NK-92 (cell line): ENCODE data around the gene RBPJ.

Experiments used
- DNase-seq: peaks from one replicate; lab custom pipeline; 2025; ENCODE audit not compliant: unreplicated experiment; lab: John Stamatoyannopoulos, UW

The RBPJ gene

GRCh38 chr4:26412381-26413372 lies 91.9 kb downstream of the RBPJ start:
- DNase-seq, result no peak

- DNase-seq, result no peak
Observed at GRCh38 chr4:26413582-26413981, 92.8 kb downstream of the RBPJ start.

- DNase-seq, result no peak
Observed at GRCh38 chr4:26418107-26418506, 97.3 kb downstream of the RBPJ start.

GRCh38 chr4:26418850-26419249 lies 98.0 kb downstream of the RBPJ start:
- DNase-seq, result no peak

GRCh38 chr4:26420438-26420837 lies 99.6 kb downstream of the RBPJ start:
- no peak for DNase-seq

GRCh38 chr4:26420913-26421312 lies 100.1 kb downstream of the RBPJ start:
- DNase-seq, result no peak

GRCh38 chr4:26424153-26424552 lies 103.3 kb downstream of the RBPJ start:
- no peak for DNase-seq

GRCh38 chr4:26424838-26425237 lies 104.0 kb downstream of the RBPJ start:
- no peak for DNase-seq

GRCh38 chr4:26425953-26426352 lies 105.1 kb downstream of the RBPJ start:
- DNase-seq, result no peak

- no peak for DNase-seq
Observed at GRCh38 chr4:26426892-26427291, 106.1 kb downstream of the RBPJ start.

GRCh38 chr4:26429910-26430309 lies 109.1 kb downstream of the RBPJ start:
- no peak for DNase-seq

GRCh38 chr4:26431461-26432180 lies 110.8 kb downstream of the RBPJ start:
- no peak for DNase-seq

GRCh38 chr4:26432419-26432818 lies 111.6 kb downstream of the RBPJ start:
- no peak for DNase-seq

- DNase-seq, result no peak
Observed at GRCh38 chr4:26433556-26433955, 112.7 kb downstream of the RBPJ start.

- no peak for DNase-seq
Observed at GRCh38 chr4:26434030-26434639, 113.3 kb downstream of the RBPJ start.

GRCh38 chr4:26441102-26441501 lies 120.3 kb downstream of the RBPJ start:
- no peak for DNase-seq

GRCh38 chr4:26441771-26442170 lies 121.0 kb downstream of the RBPJ start:
- DNase-seq, result no peak

GRCh38 chr4:26447378-26447777 lies 126.6 kb downstream of the RBPJ start:
- no peak for DNase-seq

GRCh38 chr4:26450418-26450817 lies 129.6 kb downstream of the RBPJ start:
- no peak for DNase-seq

- DNase-seq, result no peak
Observed at GRCh38 chr4:26451597-26451996, 130.8 kb downstream of the RBPJ start.
